CD4-positive, CD25-positive, alpha-beta regulatory T cell (primary cell): ENCODE data around the gene MPP7. TPM values are rescaled to one million over a fixed set of nuclear protein-coding genes. Genes with fewer than 3 reads are reported as not detected.
A peak's percentile ranks its signal among the peaks of the same experiment; 100 is the strongest.

Experiments used
- ATAC-seq, 2 donors: fragments of 150-1000 bp; cut with Tn5 transposase; one replicate each; pipeline ENCODE4 v1.10.0; 2021; ENCODE audit warnings: low read depth in 2 of 2, moderate number of reproducible peaks in 2 of 2, moderate library complexity in 1 of 2
- DNase-seq, 3 donors: peaks; one replicate each; pipeline versions ENCODE4 v3.0.0 to v3.0.0-alpha.2; 2012 to 2022; ENCODE audit warnings: mixed read lengths in 1 of 3
- H3K27ac ChIP-seq: one replicate; pipeline ENCODE4 v1.7.0; 2013; ENCODE audit warnings: mild to moderate bottlenecking, low read length; ENCODE audit not compliant: insufficient read depth, poor library complexity, severe bottlenecking
- H3K27me3 ChIP-seq: one replicate; pipeline ENCODE4 v1.7.0; 2013; ENCODE audit warnings: low read length; ENCODE audit not compliant: control insufficient read depth, insufficient read depth
- H3K36me3 ChIP-seq: one replicate; pipeline ENCODE4 v1.7.0; 2013; ENCODE audit warnings: mild to moderate bottlenecking, low read length, moderate library complexity; ENCODE audit not compliant: control insufficient read depth, insufficient read depth
- H3K4me1 ChIP-seq: 2 replicates; pipeline ENCODE4 v1.7.0; 2013; ENCODE audit warnings: mild to moderate bottlenecking, low read length; ENCODE audit not compliant: insufficient read depth, control insufficient read depth, poor library complexity, severe bottlenecking
- H3K4me3 ChIP-seq: one replicate; pipeline ENCODE4 v1.7.0; 2013; ENCODE audit warnings: low read depth, mild to moderate bottlenecking, low read length, moderate library complexity
- H3K9me3 ChIP-seq, 2 experiments: 1 replicate in 1 of 2; 2 replicates in 1 of 2; pipeline ENCODE4 v1.7.0; 2013; ENCODE audit warnings: low read length in 2 of 2, mild to moderate bottlenecking in 1 of 2, moderate library complexity in 1 of 2; ENCODE audit not compliant: control insufficient read depth in 2 of 2
- H3K27ac Mint-ChIP-seq, 3 donors: one replicate each; pipeline ENCODE4 v1.8.0; 2020 to 2022; ENCODE audit warnings: mild to moderate bottlenecking in 3 of 3, mixed read lengths in 3 of 3, moderate library complexity in 2 of 3
- H3K27me3 Mint-ChIP-seq: one replicate; pipeline ENCODE4 v1.8.0; 2022; ENCODE audit warnings: mild to moderate bottlenecking, mixed read lengths
- H3K36me3 Mint-ChIP-seq: one replicate; pipeline ENCODE4 v1.8.0; 2020; ENCODE audit warnings: mixed read lengths
- H3K4me1 Mint-ChIP-seq, 4 donors: one replicate each; pipeline ENCODE4 v1.8.0; 2020 to 2022; ENCODE audit warnings: mixed read lengths in 4 of 4, mild to moderate bottlenecking in 1 of 4
- H3K4me3 Mint-ChIP-seq, 4 donors: one replicate each; pipeline ENCODE4 v1.8.0; 2020 to 2022; ENCODE audit warnings: mild to moderate bottlenecking in 4 of 4, mixed read lengths in 4 of 4, moderate library complexity in 3 of 4
- H3K9me3 Mint-ChIP-seq, 7 donors: one replicate each; pipeline ENCODE4 v1.8.0; 2020 to 2022; ENCODE audit warnings: mixed read lengths in 7 of 7, mild to moderate bottlenecking in 3 of 7, moderate library complexity in 2 of 7
- polyA plus RNA-seq, 4 donors: library from polyadenylated mRNA; unstranded; fragments of 300-500 nt; fragmentation: Illumina TruSeq; gene quantifications; one replicate each; pipeline ENCODE4 v1.2.3, GENCODE V29; 2021
- total RNA-seq: library from RNA; stranded (reverse); gene quantifications from one replicate; pipeline ENCODE4 v1.2.3, GENCODE V29; 2022

Gene MPP7
- total and polyA plus RNA-seq, 5 donors from 2014 or later = 6.8 to 14.3 (median 12.9) TPM

DNA sequence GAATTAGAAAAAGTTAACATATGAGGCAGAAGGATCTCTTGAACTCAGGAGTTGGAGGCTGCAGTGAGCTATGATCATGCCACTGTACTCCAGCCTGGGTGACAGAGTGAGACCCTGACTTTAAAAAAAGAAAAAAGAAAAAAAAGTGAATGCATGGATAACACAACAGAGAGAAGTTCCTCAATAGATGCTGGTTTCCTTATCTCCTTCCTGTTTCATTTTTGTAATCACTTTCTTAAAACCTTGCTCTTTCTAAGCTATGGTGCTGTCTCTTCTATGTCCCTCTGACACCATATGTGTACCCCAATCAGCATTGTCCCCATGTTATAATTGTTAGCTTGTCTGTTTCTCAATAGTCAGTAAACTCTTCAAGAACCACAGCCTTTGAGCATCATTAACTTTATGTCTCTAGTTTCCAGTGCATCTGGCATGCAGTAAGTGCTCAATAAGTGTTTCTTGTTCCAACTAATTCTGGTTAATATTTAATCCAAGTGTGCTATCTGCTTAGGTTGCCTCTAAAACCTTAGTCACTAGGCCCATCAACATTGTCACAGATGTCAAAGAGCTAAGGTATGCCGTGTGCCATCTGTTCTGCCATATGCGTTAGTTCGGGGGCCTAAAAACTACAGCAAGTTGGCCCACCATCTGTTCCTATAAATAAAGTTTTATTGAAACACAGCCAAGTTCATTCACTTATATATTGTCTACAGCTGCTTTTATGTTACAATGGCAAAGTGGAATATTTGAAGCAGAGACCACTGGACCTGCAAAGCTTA lies 36.2 kb downstream of the MPP7 start:
- Mint-ChIP-seq H3K27me3 (no peaks in the 10 kb centered on the region), H3K36me3 (peaks cover 4% of the 10 kb centered on the region), H3K27ac (no peak overlapping the region), H3K4me1 (peaks cover 0 to 27% (median 5%) of the 10 kb centered on the region in 4 donors), H3K4me3 (no peak overlapping the region), H3K9me3 (no peaks in the 10 kb centered on the region)
- Histone ChIP-seq H3K4me1 (no peaks in the 10 kb centered on the region), H3K4me3 (no peak overlapping the region), H3K9me3 (no peaks in the 10 kb centered on the region), H3K36me3 (no peaks in the 10 kb centered on the region), H3K27me3 (no peaks in the 10 kb centered on the region), H3K27ac (no peak overlapping the region)
- no peak for ATAC-seq
- no peak for DNase-seq

DNA sequence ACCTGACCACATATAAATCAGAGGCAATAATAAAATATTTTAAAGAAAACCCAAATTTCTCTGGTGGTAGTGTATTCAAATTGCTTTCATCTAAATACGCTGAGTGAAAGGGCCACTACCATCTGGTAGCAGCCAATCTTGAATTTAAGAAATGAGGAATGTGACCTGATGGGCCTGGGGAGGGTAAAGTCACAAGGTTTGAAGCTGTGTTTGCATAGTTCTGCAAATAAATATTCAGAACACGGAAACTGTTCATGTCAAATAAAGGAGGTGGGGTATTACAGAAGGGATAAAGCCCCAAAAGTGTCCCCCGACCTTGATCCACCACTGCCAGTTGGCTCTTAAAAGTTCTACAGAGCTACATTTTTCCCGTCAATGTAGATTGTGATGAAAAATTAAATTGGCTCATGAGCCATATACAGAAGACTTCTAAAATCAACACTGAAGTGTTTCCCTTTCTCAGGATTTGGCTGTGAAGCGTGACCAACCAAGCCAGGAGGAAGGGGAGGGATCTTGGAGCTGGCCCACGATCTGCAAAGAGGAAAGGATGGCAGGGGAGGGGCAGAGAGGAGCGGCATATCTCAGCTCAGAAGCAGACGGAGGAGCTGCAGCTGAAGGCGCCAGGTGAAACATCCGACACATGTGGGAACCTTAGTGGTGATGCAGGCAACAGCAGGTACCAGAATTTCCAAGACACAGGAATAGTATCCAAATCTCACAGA lies 39.6 kb downstream of the MPP7 start:
- ATAC-seq (no peak), DNase-seq (no peak)
- Mint-ChIP-seq H3K9me3 (no peaks in the 10 kb centered on the region), H3K4me3 (no peak overlapping the region), H3K27me3 (no peaks in the 10 kb centered on the region), H3K36me3 (peaks cover 4% of the 10 kb centered on the region), H3K27ac (no peak overlapping the region), H3K4me1 (peaks cover 4 to 26% (median 17%) of the 10 kb centered on the region in 4 donors)
- H3K4me1 ChIP-seq = no peaks in the 10 kb centered on the region
- H3K9me3 ChIP-seq = no peaks in the 10 kb centered on the region
- no peak overlapping the region for H3K27ac ChIP-seq
- H3K36me3 ChIP-seq = no peaks in the 10 kb centered on the region
- no peaks in the 10 kb centered on the region for H3K27me3 ChIP-seq
- no peak overlapping the region for H3K4me3 ChIP-seq

DNA sequence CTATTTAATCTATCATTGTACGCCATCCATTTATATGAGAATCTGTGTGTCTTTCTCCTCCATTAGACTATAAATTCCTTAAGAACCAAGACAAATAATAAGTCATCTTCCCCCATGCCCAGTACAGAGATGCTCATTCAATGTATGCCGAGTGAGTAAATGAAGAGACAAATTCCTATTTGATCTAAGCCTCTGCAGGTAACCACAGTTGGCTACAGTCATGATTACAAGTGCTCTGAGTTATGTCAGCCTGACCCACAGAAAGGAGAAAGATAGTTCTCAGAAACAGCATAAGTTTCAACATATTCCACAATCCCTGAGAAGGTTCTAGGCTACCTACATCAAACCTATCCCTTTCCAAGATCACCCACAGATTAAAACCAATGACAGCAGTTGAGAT lies 46.1 kb downstream of the MPP7 start:
- Histone ChIP-seq H3K27ac (no peak overlapping the region), H3K4me1 (no peaks in the 10 kb centered on the region), H3K36me3 (no peaks in the 10 kb centered on the region), H3K27me3 (no peaks in the 10 kb centered on the region), H3K9me3 (no peaks in the 10 kb centered on the region), H3K4me3 (no peak overlapping the region)
- H3K9me3 Mint-ChIP-seq = no peaks in the 10 kb centered on the region
- no peak for ATAC-seq
- H3K36me3 Mint-ChIP-seq = no peaks in the 10 kb centered on the region
- peaks cover 4 to 31% (median 9%) of the 10 kb centered on the region in 4 donors for H3K4me1 Mint-ChIP-seq
- DNase-seq = no peak
- peak overlapping the region in 1 of 3 donors; percentile 12 for H3K27ac Mint-ChIP-seq
- no peak overlapping the region for H3K4me3 Mint-ChIP-seq
- H3K27me3 Mint-ChIP-seq = no peaks in the 10 kb centered on the region

DNA sequence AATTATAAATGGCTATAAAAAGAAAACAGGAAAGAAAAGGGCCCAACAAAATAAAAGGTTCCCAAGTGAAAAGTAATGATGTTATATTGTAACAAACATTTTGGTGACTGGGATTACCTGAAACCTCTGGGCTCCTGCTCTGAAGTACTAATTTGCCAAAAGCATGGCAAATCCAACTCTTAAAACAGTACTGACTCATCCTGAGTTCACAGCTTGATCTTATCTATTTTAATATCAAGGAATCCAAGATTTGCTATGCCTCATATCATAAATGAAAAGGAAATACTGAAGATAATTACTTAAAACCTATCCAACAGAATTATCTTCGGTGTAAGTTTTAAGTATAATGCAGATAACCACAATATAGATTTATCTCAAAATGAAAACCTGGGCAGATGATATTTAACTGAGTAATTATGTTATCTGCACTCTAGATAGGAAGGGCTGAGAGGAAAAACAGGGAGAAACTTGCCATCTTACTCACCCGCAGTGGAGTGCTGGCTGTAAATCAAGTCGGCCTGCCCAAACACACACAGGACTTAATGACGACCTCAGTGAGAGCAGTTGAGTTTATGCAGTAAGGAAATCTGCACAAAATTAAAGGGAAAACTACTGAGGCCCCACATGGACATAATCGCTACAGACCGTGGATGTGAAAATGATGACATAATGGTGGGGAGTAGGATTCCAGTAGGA lies 48.4 kb downstream of the MPP7 start:
- no peak overlapping the region for H3K4me3 Mint-ChIP-seq
- H3K9me3 Mint-ChIP-seq = no peaks in the 10 kb centered on the region
- Histone ChIP-seq H3K36me3 (no peaks in the 10 kb centered on the region), H3K9me3 (no peaks in the 10 kb centered on the region), H3K27ac (no peak overlapping the region), H3K4me3 (no peak overlapping the region), H3K27me3 (no peaks in the 10 kb centered on the region), H3K4me1 (no peaks in the 10 kb centered on the region)
- no peaks in the 10 kb centered on the region for H3K27me3 Mint-ChIP-seq
- DNase-seq = no peak
- no peaks in the 10 kb centered on the region for H3K36me3 Mint-ChIP-seq
- H3K27ac Mint-ChIP-seq = no peak overlapping the region
- ATAC-seq = no peak
- peaks cover 0 to 15% (median 5%) of the 10 kb centered on the region in 4 donors for H3K4me1 Mint-ChIP-seq

DNA sequence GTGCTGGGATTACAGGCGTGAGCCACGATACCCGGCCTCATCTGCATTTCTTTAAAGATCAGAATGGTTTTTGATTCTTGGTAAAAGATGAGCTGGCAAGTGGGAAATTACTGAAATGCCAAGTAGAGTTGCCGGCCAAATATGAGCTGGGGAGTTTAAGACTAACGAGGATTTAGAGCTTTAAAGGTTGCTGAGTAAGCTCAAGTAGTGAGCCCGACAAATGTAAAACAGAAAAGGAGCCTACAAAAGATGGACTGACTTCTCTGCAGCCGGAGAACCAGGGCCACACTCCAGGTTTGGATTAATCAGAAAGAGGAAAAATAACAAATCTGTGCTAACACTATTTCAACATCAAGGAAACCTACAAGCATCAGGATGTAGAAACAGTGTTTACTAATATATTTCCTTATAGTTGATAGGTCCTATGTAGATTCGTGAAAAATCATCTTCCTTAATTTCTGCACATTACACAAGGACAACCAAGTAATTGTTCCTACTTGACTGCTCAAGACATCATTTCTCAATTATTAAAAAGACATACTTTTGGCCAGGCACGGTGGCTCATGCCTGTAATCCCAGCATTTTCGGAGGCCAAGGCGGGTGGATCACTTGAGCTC lies 49.6 kb downstream of the MPP7 start:
- Histone ChIP-seq H3K27me3 (no peaks in the 10 kb centered on the region), H3K4me1 (no peaks in the 10 kb centered on the region), H3K4me3 (no peak overlapping the region), H3K27ac (no peak overlapping the region), H3K9me3 (no peaks in the 10 kb centered on the region), H3K36me3 (no peaks in the 10 kb centered on the region)
- H3K9me3 Mint-ChIP-seq = peaks cover 0 to 2% (median 0%) of the 10 kb centered on the region in 7 donors
- H3K36me3 Mint-ChIP-seq = no peaks in the 10 kb centered on the region
- no peak overlapping the region for H3K4me3 Mint-ChIP-seq
- peaks cover 0 to 12% (median 7%) of the 10 kb centered on the region in 4 donors for H3K4me1 Mint-ChIP-seq
- no peak for DNase-seq
- ATAC-seq = no peak
- no peaks in the 10 kb centered on the region for H3K27me3 Mint-ChIP-seq
- no peak overlapping the region for H3K27ac Mint-ChIP-seq

Other genes with a start within 250 kb of the MPP7 start
- gene WAC, start 230.1 kb upstream of the MPP7 start, total RNA-seq = 205 TPM
- gene WAC, start 230.1 kb upstream of the MPP7 start, polyA plus RNA-seq = 100 to 1,000 TPM in 1 of 4 donors, 10 to 100 TPM in 3; 80.5 to 100 (median 89.4) TPM